ENCODE measurements around the gene MAP3K20.
"Not testable (repeated sequence)": the region's sequence is repeated elsewhere in the genome, so short reads cannot be mapped to it uniquely, and the experiment has no call there.

The MAP3K20 gene

GRCh38 chr2:173159791-173160463 is 84.3 kb downstream of the MAP3K20 start:
- no peaks in the 10 kb centered on the region for H3K4me1 ChIP-seq (ENCODE audit: low read length)
- no peak overlapping the region for H3K4me2 ChIP-seq (ENCODE audit: low read length)
- no peak overlapping the region for H3K4me3 ChIP-seq (ENCODE audit: low read length)
- no peaks in the 10 kb centered on the region for H3K9me3 ChIP-seq (ENCODE audit: insufficient read depth, low read length)
- 0 out of 2 replicates have a peak, but pooled peaks cover 5% of the 10 kb centered on the region for H4K20me1 ChIP-seq (ENCODE audit: insufficient read depth, low read length)
- H3K27ac ChIP-seq (ENCODE audit: low read length): no peak overlapping the region
- H3K36me3 ChIP-seq (replicated peaks; ENCODE audit: low read depth, low read length): no peaks in the 10 kb centered on the region
- no peak overlapping the region for H2AFZ ChIP-seq (ENCODE audit: low read depth, low read length)
- TF ChIP-seq, protein P1, sequence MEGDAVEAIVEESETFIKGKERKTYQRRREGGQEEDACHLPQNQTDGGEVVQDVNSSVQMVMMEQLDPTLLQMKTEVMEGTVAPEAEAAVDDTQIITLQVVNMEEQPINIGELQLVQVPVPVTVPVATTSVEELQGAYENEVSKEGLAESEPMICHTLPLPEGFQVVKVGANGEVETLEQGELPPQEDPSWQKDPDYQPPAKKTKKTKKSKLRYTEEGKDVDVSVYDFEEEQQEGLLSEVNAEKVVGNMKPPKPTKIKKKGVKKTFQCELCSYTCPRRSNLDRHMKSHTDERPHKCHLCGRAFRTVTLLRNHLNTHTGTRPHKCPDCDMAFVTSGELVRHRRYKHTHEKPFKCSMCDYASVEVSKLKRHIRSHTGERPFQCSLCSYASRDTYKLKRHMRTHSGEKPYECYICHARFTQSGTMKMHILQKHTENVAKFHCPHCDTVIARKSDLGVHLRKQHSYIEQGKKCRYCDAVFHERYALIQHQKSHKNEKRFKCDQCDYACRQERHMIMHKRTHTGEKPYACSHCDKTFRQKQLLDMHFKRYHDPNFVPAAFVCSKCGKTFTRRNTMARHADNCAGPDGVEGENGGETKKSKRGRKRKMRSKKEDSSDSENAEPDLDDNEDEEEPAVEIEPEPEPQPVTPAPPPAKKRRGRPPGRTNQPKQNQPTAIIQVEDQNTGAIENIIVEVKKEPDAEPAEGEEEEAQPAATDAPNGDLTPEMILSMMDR (IDR thresholded peaks at IDR 0.05; ENCODE audit: low read depth, low read length): no peak
- no peak for TF ChIP-seq EZH2phosphoT487 (IDR thresholded peaks at IDR 0.05; ENCODE audit: low read depth)
- no peaks in the 10 kb centered on the region for H3K27me3 ChIP-seq (ENCODE audit: low read depth, low read length)
- H3K79me2 ChIP-seq (ENCODE audit: low read length): no peaks in the 10 kb centered on the region
- H3K9ac ChIP-seq (ENCODE audit: low read length): no peak overlapping the region

DNA sequence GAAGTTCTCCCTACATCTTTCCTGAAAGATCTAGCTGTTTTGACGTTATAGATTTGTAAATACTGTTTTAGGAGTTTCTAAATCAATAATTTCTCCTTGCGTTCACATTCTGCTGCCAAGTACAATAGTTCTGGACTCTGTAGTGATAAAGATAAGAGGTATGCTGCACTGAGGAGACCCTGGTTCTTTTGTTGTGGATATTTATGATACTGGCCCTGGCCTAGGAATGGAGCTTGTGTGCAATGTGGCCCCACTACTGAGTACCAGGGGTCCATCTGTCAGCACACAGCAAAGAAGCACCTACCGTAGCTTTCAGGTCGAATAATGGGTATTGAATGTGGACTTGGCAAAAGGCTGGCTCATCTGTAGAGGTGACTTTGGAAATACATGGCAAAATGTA is 85.0 kb downstream of the MAP3K20 start:
- H3K79me2 ChIP-seq (ENCODE audit: low read length): no peaks in the 10 kb centered on the region
- H4K20me1 ChIP-seq (ENCODE audit: insufficient read depth, low read length): 0 out of 2 replicates have a peak, but pooled peaks cover 5% of the 10 kb centered on the region
- no peaks in the 10 kb centered on the region for H3K9me3 ChIP-seq (ENCODE audit: insufficient read depth, low read length)
- no peak overlapping the region for H3K9ac ChIP-seq (ENCODE audit: low read length)
- H3K27ac ChIP-seq (ENCODE audit: low read length): no peak overlapping the region
- H3K4me2 ChIP-seq (ENCODE audit: low read length): no peak overlapping the region
- TF ChIP-seq, protein P1 (IDR thresholded peaks at IDR 0.05; ENCODE audit: low read depth, low read length): no peak
- no peak for TF ChIP-seq EZH2phosphoT487 (IDR thresholded peaks at IDR 0.05; ENCODE audit: low read depth)
- no peak overlapping the region for H3K4me3 ChIP-seq (ENCODE audit: low read length)
- no peaks in the 10 kb centered on the region for H3K4me1 ChIP-seq (ENCODE audit: low read length)
- H3K36me3 ChIP-seq (replicated peaks; ENCODE audit: low read depth, low read length): no peaks in the 10 kb centered on the region
- H3K27me3 ChIP-seq (ENCODE audit: low read depth, low read length): no peaks in the 10 kb centered on the region
- no peak overlapping the region for H2AFZ ChIP-seq (ENCODE audit: low read depth, low read length)

DNA sequence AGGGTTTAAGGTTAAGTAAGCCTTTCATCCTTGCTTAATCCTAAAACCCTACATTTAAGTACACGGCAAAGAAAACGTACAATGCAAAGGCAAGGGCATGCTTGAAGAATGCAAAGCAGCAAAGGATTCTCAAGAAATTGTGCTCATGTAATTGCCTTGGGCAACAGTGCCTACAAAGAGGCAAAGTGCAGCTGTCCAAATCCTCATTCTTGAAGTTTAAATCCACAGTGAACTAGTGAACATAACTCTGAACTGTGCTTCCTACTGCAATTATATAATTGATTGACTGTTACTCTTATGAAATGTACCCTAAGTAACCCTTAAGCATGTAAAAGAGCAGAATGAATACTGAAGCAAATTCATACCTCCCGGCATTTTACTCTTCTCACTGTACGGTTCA is 85.4 kb downstream of the MAP3K20 start:
- H3K79me2 ChIP-seq (ENCODE audit: low read length): no peaks in the 10 kb centered on the region
- H3K9me3 ChIP-seq (ENCODE audit: insufficient read depth, low read length): no peaks in the 10 kb centered on the region
- no peaks in the 10 kb centered on the region for H3K27me3 ChIP-seq (ENCODE audit: low read depth, low read length)
- no peak for TF ChIP-seq EZH2phosphoT487 (IDR thresholded peaks at IDR 0.05; ENCODE audit: low read depth)
- TF ChIP-seq, protein P1 (IDR thresholded peaks at IDR 0.05; ENCODE audit: low read depth, low read length): no peak
- no peak overlapping the region for H3K9ac ChIP-seq (ENCODE audit: low read length)
- no peak overlapping the region for H3K4me3 ChIP-seq (ENCODE audit: low read length)
- H3K36me3 ChIP-seq (replicated peaks; ENCODE audit: low read depth, low read length): no peaks in the 10 kb centered on the region
- H3K4me1 ChIP-seq (ENCODE audit: low read length): no peaks in the 10 kb centered on the region
- no peak overlapping the region for H2AFZ ChIP-seq (ENCODE audit: low read depth, low read length)
- H3K27ac ChIP-seq (ENCODE audit: low read length): no peak overlapping the region
- peaks cover 5% of the 10 kb centered on the region; the same call in 1 of the 2 replicates for H4K20me1 ChIP-seq (ENCODE audit: insufficient read depth, low read length)
- H3K4me2 ChIP-seq (ENCODE audit: low read length): no peak overlapping the region

DNA sequence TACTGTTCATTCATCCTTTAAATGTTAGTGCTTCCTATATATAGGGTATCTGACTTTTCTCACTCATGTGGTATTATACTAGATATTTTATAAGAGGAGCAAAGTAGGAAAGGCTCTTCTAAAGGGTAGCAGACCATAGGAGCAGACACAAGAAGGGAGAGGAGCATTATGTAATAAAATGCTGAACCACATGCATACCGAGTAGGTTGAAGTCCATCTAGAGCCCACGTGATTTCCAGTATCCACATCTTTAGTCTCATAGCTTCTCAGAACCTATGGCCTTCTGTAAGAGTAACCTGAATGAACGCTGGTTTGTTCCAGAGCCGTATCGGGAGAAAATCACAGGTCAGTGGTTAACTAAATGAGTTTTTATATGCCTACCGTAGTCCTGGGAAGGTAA is 85.9 kb downstream of the MAP3K20 start:
- Histone ChIP-seq H3K27ac (ENCODE audit: low read length) (no peak overlapping the region), H4K20me1 (ENCODE audit: insufficient read depth, low read length) (peaks cover 5% of the 10 kb centered on the region; the same call in 1 of the 2 replicates), H3K36me3 (replicated peaks; ENCODE audit: low read depth, low read length) (no peaks in the 10 kb centered on the region), H3K4me1 (ENCODE audit: low read length) (no peaks in the 10 kb centered on the region), H3K79me2 (ENCODE audit: low read length) (no peaks in the 10 kb centered on the region), H3K9ac (ENCODE audit: low read length) (no peak overlapping the region), H3K9me3 (ENCODE audit: insufficient read depth, low read length) (no peaks in the 10 kb centered on the region), H3K4me2 (ENCODE audit: low read length) (no peak overlapping the region), H2AFZ (ENCODE audit: low read depth, low read length) (no peak overlapping the region), H3K4me3 (ENCODE audit: low read length) (no peak overlapping the region), H3K27me3 (ENCODE audit: low read depth, low read length) (no peaks in the 10 kb centered on the region)
- TF ChIP-seq, protein P1 (IDR thresholded peaks at IDR 0.05; ENCODE audit: low read depth, low read length): no peak
- TF ChIP-seq EZH2phosphoT487 (IDR thresholded peaks at IDR 0.05; ENCODE audit: low read depth): no peak

GRCh38 chr2:173163357-173163756 is 87.7 kb downstream of the MAP3K20 start:
- not testable (repeated sequence) for H3K36me3 ChIP-seq (replicated peaks; ENCODE audit: low read depth, low read length); H3K4me2 ChIP-seq (ENCODE audit: low read length); H3K9ac ChIP-seq (ENCODE audit: low read length); H3K4me3 ChIP-seq (ENCODE audit: low read length); H2AFZ ChIP-seq (ENCODE audit: low read depth, low read length); H3K27me3 ChIP-seq (ENCODE audit: low read depth, low read length); H3K27ac ChIP-seq (ENCODE audit: low read length); H3K4me1 ChIP-seq (ENCODE audit: low read length); H3K79me2 ChIP-seq (ENCODE audit: low read length); H4K20me1 ChIP-seq (ENCODE audit: insufficient read depth, low read length); H3K9me3 ChIP-seq (ENCODE audit: insufficient read depth, low read length)
